Breast epithelium (tissue), 4 donors: ENCODE results near the gene LCN6. TPM values are rescaled to one million over a fixed set of nuclear protein-coding genes. Genes with fewer than 3 reads are reported as not detected.

ENCODE experiments used
- DNase-seq, 2 donors: peaks; one replicate each; pipeline ENCODE4 v3.0.0-alpha.2; 2019; ENCODE audit warnings: low spot score in 2 of 2
- H3K27ac ChIP-seq, 2 donors: fragments of 200-600 bp; sonication (generic) in 1 of 2; one replicate each; pipeline ENCODE4 v1.5.1; 2016 to 2019; ENCODE audit warnings: mild to moderate bottlenecking in 1 of 2
- H3K27me3 ChIP-seq, 2 donors: fragments of 200-600 bp; sonication (generic) in 1 of 2; one replicate each; pipeline versions ENCODE4 v1.5.1 to v1.6.0; 2017 to 2019; ENCODE audit warnings: control low read depth in 1 of 2, mild to moderate bottlenecking in 1 of 2
- H3K36me3 ChIP-seq: fragments of 200-600 bp; one replicate; pipeline ENCODE4 v1.5.1; 2019
- H3K4me1 ChIP-seq, 2 donors: fragments of 200-600 bp; sonication (generic); one replicate each; pipeline ENCODE4 v1.5.1; 2016 to 2019; ENCODE audit warnings: control low read depth in 1 of 2
- H3K4me3 ChIP-seq, 3 donors: fragments of 200-600 bp; sonication (generic); 1 replicate in 2 of 3; 2 replicates in 1 of 3; pipeline ENCODE4 v1.5.1; 2016 to 2019; ENCODE audit warnings: mild to moderate bottlenecking in 3 of 3, moderate library complexity in 2 of 3
- H3K9me3 ChIP-seq, 2 donors: fragments of 200-600 bp; sonication (generic) in 1 of 2; one replicate each; pipeline ENCODE4 v1.5.1; 2016 to 2019; ENCODE audit warnings: control low read depth in 1 of 2
- CTCF ChIP-seq, 3 donors: fragments of 450-650 bp; IDR thresholded peaks; one replicate each; pipeline ENCODE4 v1.5.1; 2016 to 2017; ENCODE audit warnings: antibody characterized with exemption in 3 of 3, mild to moderate bottlenecking in 3 of 3, moderate library complexity in 3 of 3
- POLR2A ChIP-seq: fragments of 450-650 bp; IDR thresholded peaks from one replicate; pipeline ENCODE4 v1.6.1; 2016; ENCODE audit warnings: antibody characterized with exemption, mild to moderate bottlenecking, moderate library complexity
- POLR2AphosphoS5 ChIP-seq, 3 donors: sonication (generic); formaldehyde crosslinking; IDR thresholded peaks; one replicate each; pipeline ENCODE4 v1.6.1; 2017; ENCODE audit warnings: antibody characterized with exemption in 3 of 3
- intact Hi-C: fragments of 100-400 bp; cut with DNase I; formaldehyde crosslinking; loops from one replicate; pipeline ENCODE4 v1.15.1; 2023; ENCODE audit warnings: low total_unique reads
- total RNA-seq, 3 donors: library from RNA; depleted of rRNA; stranded (reverse); fragments of >200 nt; gene quantifications; one replicate each; pipeline ENCODE4 v1.1.0, GENCODE V29; 2016

LCN6 gene
- total RNA-seq, 3 donors from 2014 or later = 4.1 to 12.2 (median 9.5) TPM

- Histone ChIP-seq H3K27ac (no peak overlapping the region), H3K4me1 (no peaks in the 10 kb centered on the region), H3K9me3 (no peaks in the 10 kb centered on the region), H3K4me3 (peak overlapping the region in 1 of 3 donors; percentile 25), H3K27me3 (no peaks in the 10 kb centered on the region), H3K36me3 (no peaks in the 10 kb centered on the region)
- TF ChIP-seq POLR2A (no peak), CTCF (IDR thresholded peaks at IDR 0.05) (no peak), POLR2AphosphoS5 (IDR thresholded peaks at IDR 0.05) (no peak)
- no peak for DNase-seq
- intact Hi-C loops = no loop called here
Observed at GRCh38 chr9:136700959-136701667, 47.2 kb downstream of the LCN6 start.

- no peak overlapping the region for H3K27ac ChIP-seq
- no peak for DNase-seq
- H3K4me1 ChIP-seq = no peaks in the 10 kb centered on the region
- TF ChIP-seq POLR2AphosphoS5 (IDR thresholded peaks at IDR 0.05) = no peak
- no peak for TF ChIP-seq POLR2A
- TF ChIP-seq CTCF (IDR thresholded peaks at IDR 0.05) = no peak
- H3K4me3 ChIP-seq = no peak overlapping the region
- no peaks in the 10 kb centered on the region for H3K27me3 ChIP-seq
- intact Hi-C loops = no loop called here
- no peaks in the 10 kb centered on the region for H3K9me3 ChIP-seq
- no peaks in the 10 kb centered on the region for H3K36me3 ChIP-seq
Observed at GRCh38 chr9:136700304-136700703, 48.0 kb downstream of the LCN6 start.

- Histone ChIP-seq H3K9me3 (no peaks in the 10 kb centered on the region), H3K27me3 (no peaks in the 10 kb centered on the region), H3K4me3 (no peak overlapping the region), H3K4me1 (no peaks in the 10 kb centered on the region), H3K36me3 (no peaks in the 10 kb centered on the region), H3K27ac (no peak overlapping the region)
- intact Hi-C loops = no loop called here
- DNase-seq = no peak
- TF ChIP-seq POLR2AphosphoS5 (IDR thresholded peaks at IDR 0.05) = no peak
- no peak for TF ChIP-seq CTCF (IDR thresholded peaks at IDR 0.05)
- TF ChIP-seq POLR2A = no peak
Observed at GRCh38 chr9:136698635-136699246, 49.6 kb downstream of the LCN6 start.

GRCh38 chr9:136697821-136698526, 50.4 kb downstream of the LCN6 start:
- no peak overlapping the region for H3K4me3 ChIP-seq
- H3K9me3 ChIP-seq = no peaks in the 10 kb centered on the region
- TF ChIP-seq POLR2A (no peak), POLR2AphosphoS5 (IDR thresholded peaks at IDR 0.05) (no peak), CTCF (IDR thresholded peaks at IDR 0.05) (no peak)
- no peaks in the 10 kb centered on the region for H3K4me1 ChIP-seq
- DNase-seq = no peak
- no peak overlapping the region for H3K27ac ChIP-seq
- H3K27me3 ChIP-seq = no peaks in the 10 kb centered on the region
- intact Hi-C loops = no loop called here
- no peaks in the 10 kb centered on the region for H3K36me3 ChIP-seq
